Measurements from ENCODE around the gene PTPRG.

Gene PTPRG

GRCh38 chr3:61913701-61914100 is 352.3 kb downstream of the PTPRG start:
- no peak overlapping the region for H4K8ac ChIP-seq (ENCODE audit: low read depth, low read length)
- H2AK5ac ChIP-seq (ENCODE audit: low read length): no peak overlapping the region
- H2BK12ac ChIP-seq (ENCODE audit: low read length): no peak overlapping the region
- H3K9me3 ChIP-seq (ENCODE audit: insufficient read depth, low read depth, low read length): no peaks in the 10 kb centered on the region
- no peaks in the 10 kb centered on the region for H3K79me1 ChIP-seq (ENCODE audit: low read length)
- H2AFZ ChIP-seq (ENCODE audit: insufficient read depth, low read length, poor library complexity): no peak overlapping the region
- no peak overlapping the region for H3K27ac ChIP-seq (ENCODE audit: low read depth, low read length)
- no peak overlapping the region for H4K91ac ChIP-seq (ENCODE audit: low read depth, low read length)
- no peak overlapping the region for H3K18ac ChIP-seq (ENCODE audit: low read length)
- no peaks in the 10 kb centered on the region for H3K36me3 ChIP-seq (ENCODE audit: control insufficient read depth in 1 of 2, insufficient read depth in 2 of 2, low read length in 2 of 2)
- no peak overlapping the region for H3K4me3 ChIP-seq (ENCODE audit: low read depth, low read length)
- no peak overlapping the region for H4K12ac ChIP-seq (ENCODE audit: low read depth, low read length)
- no peak overlapping the region for H3K9ac ChIP-seq (ENCODE audit: low read length)
- H3K79me2 ChIP-seq (ENCODE audit: control insufficient read depth, insufficient read depth, low read length, poor library complexity): no peaks in the 10 kb centered on the region
- H2BK120ac ChIP-seq (ENCODE audit: insufficient read depth, low read length, poor library complexity): no peak overlapping the region
- H2BK5ac ChIP-seq (ENCODE audit: low read depth, low read length, poor library complexity): no peak overlapping the region
- DNase-seq: no peak
- no peaks in the 10 kb centered on the region for H3K27me3 ChIP-seq (ENCODE audit: insufficient read depth, low read length)
- no peaks in the 10 kb centered on the region for H3K4me1 ChIP-seq (ENCODE audit: control insufficient read depth in 1 of 2, insufficient read depth in 2 of 2, low read length in 2 of 2)
- H3K14ac ChIP-seq (ENCODE audit: low read length): no peak overlapping the region
- H3K4me2 ChIP-seq (ENCODE audit: low read length): no peak overlapping the region
- no CpG with 5 or more reads among the region's 3 CpGs for WGBS (ENCODE audit: extremely low coverage, insufficient coverage, insufficient read length)
- no peak overlapping the region for H3K23ac ChIP-seq (ENCODE audit: low read length)
- no peak overlapping the region for H3K4ac ChIP-seq (ENCODE audit: low read depth, low read length)

DNA sequence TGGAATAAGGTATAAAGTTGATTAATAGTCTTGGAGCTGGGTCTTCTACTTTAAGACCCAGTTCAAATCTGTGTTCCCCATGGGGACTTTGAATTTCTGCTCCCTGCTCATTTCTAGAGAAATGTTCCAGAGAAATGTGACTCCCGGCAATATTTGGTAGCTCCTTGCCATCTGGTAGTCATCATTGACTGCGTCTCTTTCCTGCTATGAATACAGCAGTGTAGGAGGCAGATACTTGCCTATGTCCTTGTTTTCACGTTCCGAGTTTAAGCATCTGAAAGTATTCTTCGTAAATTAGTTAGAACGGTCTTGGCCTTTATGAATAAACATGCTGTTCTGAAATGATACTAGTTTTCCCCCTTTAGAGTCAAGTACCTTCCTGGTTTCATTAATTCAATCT is 352.9 kb downstream of the PTPRG start:
- Histone ChIP-seq H3K23ac (ENCODE audit: low read length) (no peak overlapping the region), H2BK120ac (ENCODE audit: insufficient read depth, low read length, poor library complexity) (no peak overlapping the region), H3K79me2 (ENCODE audit: control insufficient read depth, insufficient read depth, low read length, poor library complexity) (no peaks in the 10 kb centered on the region), H3K14ac (ENCODE audit: low read length) (no peak overlapping the region), H3K27me3 (ENCODE audit: insufficient read depth, low read length) (no peaks in the 10 kb centered on the region), H3K4ac (ENCODE audit: low read depth, low read length) (no peak overlapping the region), H2AFZ (ENCODE audit: insufficient read depth, low read length, poor library complexity) (no peak overlapping the region), H3K9ac (ENCODE audit: low read length) (no peak overlapping the region), H4K91ac (ENCODE audit: low read depth, low read length) (no peak overlapping the region), H3K36me3 (ENCODE audit: control insufficient read depth in 1 of 2, insufficient read depth in 2 of 2, low read length in 2 of 2) (no peaks in the 10 kb centered on the region), H3K4me1 (ENCODE audit: control insufficient read depth in 1 of 2, insufficient read depth in 2 of 2, low read length in 2 of 2) (peaks cover 2% of the 10 kb centered on the region in 2 experiments), H2BK12ac (ENCODE audit: low read length) (no peak overlapping the region), H2AK5ac (ENCODE audit: low read length) (no peak overlapping the region), H4K12ac (ENCODE audit: low read depth, low read length) (no peak overlapping the region), H2BK5ac (ENCODE audit: low read depth, low read length, poor library complexity) (no peak overlapping the region), H3K4me2 (ENCODE audit: low read length) (no peak overlapping the region), H3K18ac (ENCODE audit: low read length) (no peak overlapping the region), H3K4me3 (ENCODE audit: low read depth, low read length) (no peak overlapping the region), H3K27ac (ENCODE audit: low read depth, low read length) (no peak overlapping the region), H3K79me1 (ENCODE audit: low read length) (no peaks in the 10 kb centered on the region), H3K9me3 (ENCODE audit: insufficient read depth, low read depth, low read length) (no peaks in the 10 kb centered on the region), H4K8ac (ENCODE audit: low read depth, low read length) (no peak overlapping the region)
- WGBS (ENCODE audit: extremely low coverage, insufficient coverage, insufficient read length): no CpG with 5 or more reads among the region's 6 CpGs
- DNase-seq: no peak

GRCh38 chr3:61915296-61915695 is 353.9 kb downstream of the PTPRG start:
- Histone ChIP-seq H3K4ac (ENCODE audit: low read depth, low read length) (no peak overlapping the region), H4K12ac (ENCODE audit: low read depth, low read length) (no peak overlapping the region), H2AFZ (ENCODE audit: insufficient read depth, low read length, poor library complexity) (no peak overlapping the region), H3K4me3 (ENCODE audit: low read depth, low read length) (no peak overlapping the region), H2BK12ac (ENCODE audit: low read length) (no peak overlapping the region), H3K27ac (ENCODE audit: low read depth, low read length) (no peak overlapping the region), H3K14ac (ENCODE audit: low read length) (no peak overlapping the region), H2BK5ac (ENCODE audit: low read depth, low read length, poor library complexity) (no peak overlapping the region), H3K18ac (ENCODE audit: low read length) (no peak overlapping the region), H3K4me1 (ENCODE audit: control insufficient read depth in 1 of 2, insufficient read depth in 2 of 2, low read length in 2 of 2) (peaks cover 2% of the 10 kb centered on the region in 2 experiments), H3K9ac (ENCODE audit: low read length) (no peak overlapping the region), H3K27me3 (ENCODE audit: insufficient read depth, low read length) (no peaks in the 10 kb centered on the region), H4K8ac (ENCODE audit: low read depth, low read length) (no peak overlapping the region), H3K23ac (ENCODE audit: low read length) (no peak overlapping the region), H2AK5ac (ENCODE audit: low read length) (no peak overlapping the region), H3K4me2 (ENCODE audit: low read length) (no peak overlapping the region), H3K36me3 (ENCODE audit: control insufficient read depth in 1 of 2, insufficient read depth in 2 of 2, low read length in 2 of 2) (no peaks in the 10 kb centered on the region), H3K79me2 (ENCODE audit: control insufficient read depth, insufficient read depth, low read length, poor library complexity) (no peaks in the 10 kb centered on the region), H3K9me3 (ENCODE audit: insufficient read depth, low read depth, low read length) (no peaks in the 10 kb centered on the region), H4K91ac (ENCODE audit: low read depth, low read length) (no peak overlapping the region), H3K79me1 (ENCODE audit: low read length) (no peaks in the 10 kb centered on the region), H2BK120ac (ENCODE audit: insufficient read depth, low read length, poor library complexity) (no peak overlapping the region)
- DNase-seq: no peak
- no CpG with 5 or more reads among the region's 3 CpGs for WGBS (ENCODE audit: extremely low coverage, insufficient coverage, insufficient read length)

DNA sequence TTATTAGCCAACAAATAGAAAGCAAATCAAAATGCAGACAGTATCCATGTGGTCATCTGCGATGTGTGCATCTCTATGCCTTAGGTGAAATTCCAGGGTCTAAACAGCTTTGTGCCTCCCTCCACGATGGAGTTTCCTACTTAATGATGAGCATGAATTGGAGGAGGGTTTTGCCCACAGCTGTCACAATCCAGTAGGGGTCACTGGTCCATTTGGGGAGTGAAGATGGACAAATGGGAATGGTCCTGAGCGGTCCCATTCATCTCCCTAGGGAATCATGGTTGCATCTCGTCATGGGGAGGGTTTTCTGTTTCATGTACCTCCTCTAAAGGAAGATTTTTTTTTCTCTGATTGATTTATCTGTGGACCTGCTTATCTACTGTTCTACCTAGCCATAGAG is 358.0 kb downstream of the PTPRG start:
- Histone ChIP-seq H3K27me3 (ENCODE audit: insufficient read depth, low read length) (no peaks in the 10 kb centered on the region), H2AK5ac (ENCODE audit: low read length) (no peak overlapping the region), H3K9me3 (ENCODE audit: insufficient read depth, low read depth, low read length) (no peaks in the 10 kb centered on the region), H3K36me3 (ENCODE audit: control insufficient read depth in 1 of 2, insufficient read depth in 2 of 2, low read length in 2 of 2) (no peaks in the 10 kb centered on the region), H3K79me2 (ENCODE audit: control insufficient read depth, insufficient read depth, low read length, poor library complexity) (no peaks in the 10 kb centered on the region), H2BK12ac (ENCODE audit: low read length) (no peak overlapping the region), H3K18ac (ENCODE audit: low read length) (no peak overlapping the region), H2BK5ac (ENCODE audit: low read depth, low read length, poor library complexity) (no peak overlapping the region), H3K4me1 (ENCODE audit: control insufficient read depth in 1 of 2, insufficient read depth in 2 of 2, low read length in 2 of 2) (peaks cover 2 to 5% of the 10 kb centered on the region in 2 experiments), H3K79me1 (ENCODE audit: low read length) (no peaks in the 10 kb centered on the region), H2BK120ac (ENCODE audit: insufficient read depth, low read length, poor library complexity) (no peak overlapping the region), H3K23ac (ENCODE audit: low read length) (no peak overlapping the region), H3K4ac (ENCODE audit: low read depth, low read length) (no peak overlapping the region), H3K4me2 (ENCODE audit: low read length) (no peak overlapping the region), H3K9ac (ENCODE audit: low read length) (no peak overlapping the region), H4K91ac (ENCODE audit: low read depth, low read length) (no peak overlapping the region), H4K12ac (ENCODE audit: low read depth, low read length) (peak overlapping the region; percentile 51), H4K8ac (ENCODE audit: low read depth, low read length) (no peak overlapping the region), H3K14ac (ENCODE audit: low read length) (no peak overlapping the region), H2AFZ (ENCODE audit: insufficient read depth, low read length, poor library complexity) (no peak overlapping the region), H3K4me3 (ENCODE audit: low read depth, low read length) (no peak overlapping the region), H3K27ac (ENCODE audit: low read depth, low read length) (no peak overlapping the region)
- no peak for DNase-seq
- no CpG with 5 or more reads among the region's 4 CpGs for WGBS (ENCODE audit: extremely low coverage, insufficient coverage, insufficient read length)
